MM.1S (cell line): ENCODE data around the gene C2CD2.

Experiments used
- EZH2 ChIP-seq: fragments of 300-600 bp; sonication (generic); optimal IDR thresholded peaks from 2 replicates; pipeline ENCODE3; 2017; ENCODE audit warnings: low read depth, mild to moderate bottlenecking, antibody characterized with exemption, low read length, mixed read lengths
- TF ChIP-seq, protein P1 (sequence below): fragments of 300-600 bp; sonication (generic); IDR thresholded peaks from 2 replicates; pipeline ENCODE4 v1.5.1; 2016; ENCODE audit warnings: antibody characterized with exemption, low read length, mixed read lengths

DNA sequence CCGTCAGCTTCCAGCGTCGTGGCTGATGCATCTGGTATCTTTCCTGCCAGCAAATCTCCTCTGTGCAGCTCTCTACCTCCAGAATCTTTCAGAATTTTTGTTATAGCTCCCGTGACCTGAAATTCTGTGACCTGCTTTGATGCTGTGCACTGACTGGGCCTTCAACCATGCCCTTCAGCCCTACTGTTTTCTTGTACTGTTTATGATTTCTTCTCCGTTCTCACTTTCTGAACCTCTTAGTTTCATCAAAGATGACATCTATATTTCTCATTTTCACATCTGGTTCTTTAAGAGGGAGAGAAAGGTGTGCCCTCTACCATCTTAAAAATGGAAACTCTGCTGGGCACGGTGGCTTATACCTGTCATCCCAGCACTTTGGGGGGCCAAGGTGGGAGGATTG, 80.4 kb downstream of the C2CD2 start:
- TF ChIP-seq, protein P1, sequence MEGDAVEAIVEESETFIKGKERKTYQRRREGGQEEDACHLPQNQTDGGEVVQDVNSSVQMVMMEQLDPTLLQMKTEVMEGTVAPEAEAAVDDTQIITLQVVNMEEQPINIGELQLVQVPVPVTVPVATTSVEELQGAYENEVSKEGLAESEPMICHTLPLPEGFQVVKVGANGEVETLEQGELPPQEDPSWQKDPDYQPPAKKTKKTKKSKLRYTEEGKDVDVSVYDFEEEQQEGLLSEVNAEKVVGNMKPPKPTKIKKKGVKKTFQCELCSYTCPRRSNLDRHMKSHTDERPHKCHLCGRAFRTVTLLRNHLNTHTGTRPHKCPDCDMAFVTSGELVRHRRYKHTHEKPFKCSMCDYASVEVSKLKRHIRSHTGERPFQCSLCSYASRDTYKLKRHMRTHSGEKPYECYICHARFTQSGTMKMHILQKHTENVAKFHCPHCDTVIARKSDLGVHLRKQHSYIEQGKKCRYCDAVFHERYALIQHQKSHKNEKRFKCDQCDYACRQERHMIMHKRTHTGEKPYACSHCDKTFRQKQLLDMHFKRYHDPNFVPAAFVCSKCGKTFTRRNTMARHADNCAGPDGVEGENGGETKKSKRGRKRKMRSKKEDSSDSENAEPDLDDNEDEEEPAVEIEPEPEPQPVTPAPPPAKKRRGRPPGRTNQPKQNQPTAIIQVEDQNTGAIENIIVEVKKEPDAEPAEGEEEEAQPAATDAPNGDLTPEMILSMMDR = no peak
- TF ChIP-seq EZH2 = no peak
